Nephron (organoid): ENCODE results near the gene EDN1.

Experiments
- H3K27ac Mint-ChIP-seq, 3 experiments: 2 replicates each; pipeline ENCODE4 v1.8.0; 2020; ENCODE audit warnings: mixed read lengths in 3 of 3, mild to moderate bottlenecking in 2 of 3, moderate library complexity in 1 of 3
- H3K27me3 Mint-ChIP-seq: 2 replicates; pipeline ENCODE4 v1.8.0; 2021; ENCODE audit warnings: low read depth, mild to moderate bottlenecking, moderate library complexity, mixed read lengths
- H3K36me3 Mint-ChIP-seq: 2 replicates; pipeline ENCODE4 v1.8.0; 2020; ENCODE audit warnings: low read depth, mixed read lengths
- H3K4me1 Mint-ChIP-seq: 2 replicates; pipeline ENCODE4 v1.8.0; 2020; ENCODE audit warnings: mixed read lengths
- H3K4me3 Mint-ChIP-seq, 3 experiments: 2 replicates each; pipeline ENCODE4 v1.8.0; 2020; ENCODE audit warnings: mild to moderate bottlenecking in 3 of 3, mixed read lengths in 3 of 3, moderate library complexity in 2 of 3
- H3K9me3 Mint-ChIP-seq: 2 replicates; pipeline ENCODE4 v1.8.0; 2020; ENCODE audit warnings: mixed read lengths
- CTCF ChIP-seq, 3 experiments: fragments of 200-600 bp; sonication (generic); IDR thresholded peaks; one replicate each; pipeline ENCODE4 v1.5.0; 2021; ENCODE audit warnings: antibody characterized with exemption in 3 of 3; ENCODE audit not compliant: unreplicated experiment in 3 of 3

The EDN1 gene

GRCh38 chr6:12291071-12291838 is 1.1 kb downstream of the EDN1 start:
- Mint-ChIP-seq H3K4me1 (peaks cover 19% of the 10 kb centered on the region), H3K27ac (no peak overlapping the region), H3K27me3 (peaks cover 68% of the 10 kb centered on the region), H3K9me3 (no peaks in the 10 kb centered on the region), H3K4me3 (peak overlapping the region; percentile 43 to 84 (median 77)), H3K36me3 (no peaks in the 10 kb centered on the region)
- no peak for TF ChIP-seq CTCF (IDR thresholded peaks at IDR 0.05; ENCODE audit: unreplicated experiment in 3 of 3)

GRCh38 chr6:12291839-12292604 is 1.9 kb downstream of the EDN1 start:
- peak overlapping the region in 2 of 3 experiments; percentile 65 to 69 for H3K27ac Mint-ChIP-seq
- H3K9me3 Mint-ChIP-seq, result no peaks in the 10 kb centered on the region
- H3K4me1 Mint-ChIP-seq, result peaks cover 19% of the 10 kb centered on the region
- peaks cover 72% of the 10 kb centered on the region for H3K27me3 Mint-ChIP-seq
- TF ChIP-seq CTCF (IDR thresholded peaks at IDR 0.05; ENCODE audit: unreplicated experiment in 3 of 3), result peak in 2 of 3 experiments; percentile 15 to 26
- H3K36me3 Mint-ChIP-seq, result no peaks in the 10 kb centered on the region
- peak overlapping the region; percentile 68 to 84 (median 77) for H3K4me3 Mint-ChIP-seq

GRCh38 chr6:12293235-12293930 is 3.2 kb downstream of the EDN1 start:
- Mint-ChIP-seq H3K4me3 (no peak overlapping the region), H3K27me3 (peaks cover 65% of the 10 kb centered on the region), H3K4me1 (peaks cover 19% of the 10 kb centered on the region), H3K27ac (no peak overlapping the region), H3K9me3 (no peaks in the 10 kb centered on the region), H3K36me3 (no peaks in the 10 kb centered on the region)
- TF ChIP-seq CTCF (IDR thresholded peaks at IDR 0.05; ENCODE audit: unreplicated experiment in 3 of 3), result no peak

GRCh38 chr6:12293931-12294807 is 4.0 kb downstream of the EDN1 start:
- Mint-ChIP-seq H3K9me3 (no peaks in the 10 kb centered on the region), H3K4me1 (peaks cover 19% of the 10 kb centered on the region), H3K4me3 (no peak overlapping the region), H3K27ac (no peak overlapping the region), H3K36me3 (no peaks in the 10 kb centered on the region), H3K27me3 (peaks cover 58% of the 10 kb centered on the region)
- TF ChIP-seq CTCF (IDR thresholded peaks at IDR 0.05; ENCODE audit: unreplicated experiment in 3 of 3), result no peak

GRCh38 chr6:12294851-12295536 is 4.8 kb downstream of the EDN1 start:
- H3K4me3 Mint-ChIP-seq, result no peak overlapping the region

More at GRCh38 chr6:12294851-12295536, 4.8 kb downstream of the EDN1 start:
- Mint-ChIP-seq H3K27me3 (peaks cover 50% of the 10 kb centered on the region), H3K36me3 (no peaks in the 10 kb centered on the region), H3K4me1 (peaks cover 11% of the 10 kb centered on the region), H3K9me3 (no peaks in the 10 kb centered on the region), H3K27ac (no peak overlapping the region)
- TF ChIP-seq CTCF (IDR thresholded peaks at IDR 0.05; ENCODE audit: unreplicated experiment in 3 of 3), result no peak
